CD4-positive, alpha-beta T cell treated with Interleukin-17A for 1 hour (primary cell): ENCODE measurements around the gene ZNF586.
"Not testable (repeated sequence)": the region's sequence is repeated elsewhere in the genome, so short reads cannot be mapped to it uniquely, and the experiment has no call there.

Experiments
- DNase-seq: peaks from one replicate; pipeline ENCODE4 v3.0.0-alpha.2; 2020

ZNF586 gene

DNA sequence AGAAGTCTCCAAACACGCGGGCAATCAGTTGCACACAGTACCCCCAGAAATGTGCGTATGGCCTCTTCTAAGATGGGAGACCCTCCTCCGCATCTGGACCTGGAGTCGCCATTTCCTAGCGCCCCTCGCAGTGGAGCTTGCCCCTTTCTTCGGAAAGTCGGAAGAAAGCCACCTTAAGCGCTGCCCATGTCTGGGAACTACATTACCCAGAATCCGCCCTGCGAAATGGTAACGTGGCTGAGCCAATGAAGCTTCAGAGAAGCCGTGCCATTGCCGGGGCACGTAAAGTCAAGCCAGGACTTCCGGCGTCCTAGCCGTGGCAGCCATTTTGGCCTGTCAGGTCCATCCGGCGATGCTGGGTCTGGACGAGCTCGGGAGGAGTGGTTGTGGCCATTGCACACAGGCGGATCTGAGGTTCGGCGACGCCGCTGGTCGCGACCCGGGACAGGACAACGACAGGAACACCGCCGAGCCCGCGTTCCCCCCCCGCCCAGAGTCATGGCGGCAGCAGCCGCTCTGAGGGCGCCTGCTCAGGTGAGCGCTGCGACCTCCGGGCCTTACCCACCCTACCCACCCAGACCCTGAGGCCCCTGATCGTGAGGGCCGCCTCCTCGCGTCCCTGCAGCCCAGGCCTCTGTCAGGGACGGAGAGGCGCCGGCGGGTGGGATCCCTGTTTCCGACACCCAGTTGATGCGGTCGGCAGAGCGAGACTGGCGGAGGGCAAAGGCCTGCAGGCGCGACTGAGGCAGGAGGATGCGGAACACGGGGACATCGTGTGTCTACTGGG lies at the start of gene ZNF586:
TSS of gene ZNF586 (plus strand) at position 332 of the 787 bp plus-strand sequence. CDS start at position 499, 167 bp downstream.
- peak; percentile 92 for DNase-seq

DNA sequence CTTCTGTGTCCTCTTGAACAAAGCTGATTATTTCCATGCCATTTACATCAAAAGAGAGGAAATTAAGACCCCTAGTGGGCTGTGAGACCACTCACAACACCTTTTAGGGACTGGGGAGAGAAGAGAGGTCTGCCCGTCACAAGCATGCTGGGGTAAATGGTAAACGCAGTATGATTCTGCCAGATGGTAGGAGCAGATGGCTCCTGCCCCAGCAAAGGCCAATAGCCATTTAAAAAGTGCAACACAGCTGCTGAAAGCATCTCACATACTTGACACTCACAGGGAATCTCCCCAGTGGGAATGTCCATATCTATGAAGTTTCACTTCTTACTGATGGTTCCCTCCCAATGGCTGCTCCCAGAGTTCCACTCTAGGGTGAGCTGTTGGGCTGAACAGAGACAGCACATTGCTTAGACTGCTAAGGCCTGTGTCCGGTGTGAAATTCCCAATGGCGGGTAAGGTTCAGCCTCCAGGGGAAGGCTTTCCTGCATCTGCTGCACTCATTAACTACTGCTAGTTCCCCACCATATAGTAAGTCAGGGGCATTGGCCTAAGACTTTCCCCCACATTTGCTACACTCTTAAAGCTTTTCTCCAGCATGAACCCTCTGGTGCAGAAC lies 49.5 kb upstream of the ZNF586 start:
- DNase-seq = no peak

DNA sequence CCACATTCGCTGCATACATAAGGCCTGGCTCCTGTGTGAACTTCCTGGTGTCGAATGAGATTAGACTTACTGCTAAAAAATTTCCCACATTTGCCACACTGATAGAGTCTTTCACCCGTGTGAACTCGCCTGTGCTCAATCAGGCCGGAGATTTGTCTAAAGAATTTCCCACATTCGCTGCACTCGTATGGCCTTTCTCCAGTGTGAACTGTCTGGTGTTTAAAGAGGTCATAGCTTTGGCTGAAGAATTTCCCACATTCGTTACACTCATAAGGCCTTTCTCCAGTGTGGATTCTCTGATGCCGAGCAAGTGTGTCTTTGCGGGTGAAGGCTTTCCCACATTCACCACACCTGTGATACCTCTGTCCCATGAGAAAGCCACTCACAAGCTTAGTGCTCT lies 48.6 kb upstream of the ZNF586 start:
- DNase-seq = no peak

- DNase-seq = peak; percentile 50
These were observed 31.2 kb upstream of the ZNF586 start for GRCh38 chr19:57738320-57738719.

GRCh38 chr19:57738770-57739169 lies 30.7 kb upstream of the ZNF586 start:
- not testable (repeated sequence) for DNase-seq

DNA sequence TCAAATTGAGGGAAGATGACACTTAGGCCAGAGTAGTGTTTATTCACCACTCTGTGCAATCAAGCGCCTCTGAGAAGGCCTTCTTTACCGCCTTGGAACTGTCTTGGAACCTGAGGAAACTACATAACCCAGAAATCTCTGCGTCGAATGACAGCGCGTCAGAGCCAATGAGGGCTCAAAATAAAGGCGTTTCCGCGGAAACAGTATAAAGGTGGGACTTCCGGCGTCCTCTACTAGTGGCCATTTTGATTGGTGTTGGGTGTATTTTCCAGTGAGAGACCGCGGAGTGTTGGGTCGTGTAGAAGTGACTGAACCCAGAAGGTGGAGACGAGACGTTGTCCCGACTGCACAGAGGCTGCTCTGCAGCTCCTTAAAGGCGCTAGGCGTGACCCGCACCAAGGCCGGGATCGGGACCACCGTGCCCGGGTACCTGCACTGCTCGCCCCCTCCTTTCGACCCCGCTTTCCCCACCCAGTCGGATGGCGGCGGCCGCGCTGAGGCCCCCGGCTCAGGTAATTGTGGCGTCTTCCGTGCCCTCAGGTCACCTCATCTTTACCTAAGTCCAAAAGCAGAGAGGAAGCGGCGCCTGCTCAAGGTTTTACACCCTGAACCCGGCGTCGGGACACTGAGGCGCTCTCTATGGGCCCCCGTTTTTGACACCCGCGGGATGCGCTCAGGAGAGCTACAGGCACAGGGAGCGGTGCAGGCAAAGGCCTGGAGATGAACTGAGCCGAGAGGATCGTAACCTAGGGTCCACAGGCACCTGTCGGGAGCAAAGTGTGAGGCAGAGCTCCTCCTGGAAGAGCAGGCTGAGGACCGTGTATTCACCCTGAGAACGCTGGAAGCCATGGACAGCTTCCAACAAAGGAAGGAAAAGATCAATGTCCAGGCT lies 22.6 kb upstream of the ZNF586 start, which contains the start of gene ZNF776:
TSS of gene ZNF776 (plus strand) at position 236 of the 892 bp plus-strand sequence. CDS start at position 480, 244 bp downstream.
- DNase-seq = peak; percentile 93

GRCh38 chr19:57747472-57747807 lies 22.0 kb upstream of the ZNF586 start:
- no peak for DNase-seq

- no peak for DNase-seq
These were observed 21.4 kb upstream of the ZNF586 start for GRCh38 chr19:57748029-57748428.

DNA sequence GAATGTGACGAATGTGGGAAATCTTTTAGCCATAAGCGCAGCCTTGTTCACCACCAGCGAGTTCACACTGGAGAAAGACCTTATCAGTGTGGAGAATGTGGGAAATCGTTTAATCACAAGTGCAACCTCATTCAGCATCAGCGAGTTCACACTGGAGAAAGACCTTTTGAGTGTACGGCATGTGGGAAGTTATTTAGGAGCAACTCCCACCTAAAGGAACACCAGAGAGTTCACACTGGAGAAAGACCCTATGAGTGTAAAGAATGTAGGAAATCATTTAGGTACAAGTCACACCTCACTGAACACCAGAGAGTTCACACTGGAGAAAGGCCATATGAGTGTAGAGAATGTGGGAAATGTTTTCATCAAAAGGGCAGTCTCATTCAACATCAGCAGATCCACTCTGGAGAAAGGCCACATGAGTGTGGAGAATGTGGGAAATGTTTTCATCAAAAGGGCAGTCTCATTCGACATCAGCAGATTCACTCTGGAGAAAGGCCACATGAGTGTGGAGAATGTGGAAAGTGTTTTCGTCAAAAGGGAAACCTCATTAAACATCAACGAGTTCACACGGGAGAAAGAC lies 15.3 kb upstream of the ZNF586 start:
- no peak for DNase-seq

GRCh38 chr19:57755031-57755430 lies 14.4 kb upstream of the ZNF586 start:
- no peak for DNase-seq

DNA sequence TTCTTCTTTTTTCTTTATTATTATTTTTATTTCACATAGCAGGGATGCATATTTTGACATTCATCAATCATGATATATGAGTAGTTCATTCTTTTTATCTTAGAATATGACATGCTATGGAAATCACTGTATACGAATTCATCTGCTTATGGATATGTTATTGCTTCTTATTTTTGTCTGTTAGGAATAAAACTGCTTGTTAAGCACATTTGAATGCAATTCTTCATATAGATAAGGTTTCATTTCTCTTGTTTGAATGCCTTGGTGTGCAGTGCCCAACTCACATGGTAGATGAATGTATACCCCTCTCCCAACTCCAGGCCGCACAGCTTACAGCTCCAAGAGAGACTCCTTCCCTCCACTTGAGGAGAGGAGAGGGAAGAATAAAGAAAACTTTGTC lies 11.5 kb upstream of the ZNF586 start:
- no peak for DNase-seq

- no peak for DNase-seq
These were observed 10.4 kb upstream of the ZNF586 start for GRCh38 chr19:57759096-57759495.

DNA sequence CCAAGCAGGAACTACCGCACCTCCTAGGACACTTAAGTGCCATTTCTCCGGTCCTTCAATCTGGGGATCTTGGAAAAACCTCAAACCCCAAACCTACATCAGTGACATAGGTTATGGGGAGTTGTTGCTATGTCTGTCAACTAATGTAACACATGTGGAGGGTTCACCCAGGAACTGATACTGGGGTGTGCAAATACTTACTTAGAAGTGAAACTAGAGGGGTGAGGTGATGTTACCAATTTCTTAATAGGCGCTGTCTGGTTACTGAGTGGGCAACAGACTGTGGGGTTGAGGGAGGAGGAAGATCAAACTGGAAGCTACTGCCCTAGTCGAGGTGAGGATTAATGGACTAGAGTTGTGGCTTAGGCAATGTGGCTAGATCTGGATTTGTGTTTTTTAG lies 1.9 kb downstream of the ZNF586 start:
- no peak for DNase-seq

- DNase-seq = no peak
These were observed 4.0 kb downstream of the ZNF586 start for GRCh38 chr19:57773488-57773887.

DNA sequence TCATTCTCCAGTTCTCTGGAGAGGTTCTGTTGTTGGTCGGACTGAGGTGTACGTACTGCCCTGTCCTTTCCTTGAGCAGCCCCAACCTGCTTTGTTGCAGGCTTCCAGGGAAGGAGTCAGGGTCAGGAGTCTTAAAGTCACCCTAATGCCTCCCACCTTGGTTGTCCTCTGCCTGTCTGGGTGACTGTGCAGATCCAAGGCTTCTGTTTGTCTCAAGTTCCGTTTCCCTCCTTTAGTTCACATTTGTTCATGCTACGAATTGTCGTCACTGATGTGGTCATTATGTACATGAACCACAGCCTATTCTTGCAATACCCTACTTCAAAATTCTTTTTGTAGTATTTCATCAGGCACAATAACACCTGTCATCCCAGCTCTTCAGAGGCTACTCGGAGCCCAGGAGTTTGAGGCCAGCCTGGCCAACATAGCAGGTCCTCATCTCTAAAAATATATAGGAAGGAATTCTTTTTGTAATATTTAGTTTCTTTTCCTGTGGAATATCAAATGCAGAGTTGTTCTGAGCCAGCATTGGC lies 7.4 kb downstream of the ZNF586 start:
- DNase-seq = no peak

GRCh38 chr19:57778336-57778735 lies 8.9 kb downstream of the ZNF586 start:
- DNase-seq = no peak

GRCh38 chr19:57779220-57779845 lies 9.9 kb downstream of the ZNF586 start:
- DNase-seq = no peak

DNA sequence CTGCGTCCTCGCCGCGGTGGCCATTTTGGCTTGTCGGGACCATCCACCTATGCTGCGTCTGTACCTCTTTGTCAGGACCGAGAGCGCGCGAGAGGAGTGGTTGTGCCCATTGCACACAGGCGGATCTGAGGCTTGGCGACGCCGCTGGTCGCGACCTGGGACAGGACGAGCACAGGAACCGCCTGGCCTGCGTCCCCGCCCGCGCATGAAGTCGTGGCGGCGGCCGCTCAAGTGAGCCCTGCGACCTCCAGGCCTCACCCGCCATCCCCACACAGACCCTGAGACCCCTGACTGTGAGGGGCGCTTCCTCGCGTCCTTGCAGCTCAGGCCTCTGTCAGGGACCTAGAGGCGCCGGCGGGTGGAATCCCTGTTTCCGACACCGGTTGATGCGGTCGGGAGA lies 16.8 kb downstream of the ZNF586 start:
- DNase-seq = no peak

DNA sequence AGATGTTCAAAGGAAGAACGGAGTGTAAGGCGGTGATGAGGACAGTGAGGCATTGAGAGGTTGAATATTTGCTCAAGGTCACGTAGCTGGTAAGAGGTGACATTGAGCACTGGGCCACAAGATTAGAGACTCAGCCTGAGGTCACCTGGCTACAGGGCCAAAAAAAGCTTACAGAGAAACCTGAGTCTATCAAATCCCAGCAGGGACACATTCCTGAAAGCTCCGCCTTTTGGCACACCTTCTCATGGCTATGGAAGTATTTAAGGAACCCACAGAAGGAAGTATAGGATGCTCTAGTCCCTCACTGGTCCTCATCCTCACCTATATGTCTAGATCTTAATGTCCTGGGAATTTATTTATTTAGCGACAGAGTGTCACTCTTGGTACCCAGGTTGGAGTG lies 17.4 kb downstream of the ZNF586 start:
- DNase-seq = no peak

GRCh38 chr19:57788114-57788692 lies 18.7 kb downstream of the ZNF586 start:
- DNase-seq = no peak

- DNase-seq = no peak
These were observed 19.8 kb downstream of the ZNF586 start for GRCh38 chr19:57789288-57789687.

DNA sequence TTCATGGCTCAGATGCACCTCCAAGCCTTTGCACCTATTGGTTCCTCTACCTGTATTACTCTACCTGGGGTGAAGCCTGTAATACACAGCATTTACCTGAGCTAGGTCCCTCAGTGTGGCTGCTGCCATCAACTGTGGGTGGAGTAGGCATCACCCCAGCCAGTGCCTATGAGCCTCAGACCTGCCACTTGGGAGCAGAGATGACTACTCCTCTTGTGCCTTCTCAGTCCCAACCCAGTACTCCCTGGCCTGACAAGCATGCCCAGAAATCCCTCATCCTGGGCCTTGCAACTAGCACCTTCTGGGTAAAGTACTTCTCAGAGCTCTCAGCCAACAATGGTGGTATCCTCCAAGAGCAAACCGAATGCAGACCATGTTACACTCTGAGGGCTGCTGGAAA lies 27.1 kb downstream of the ZNF586 start:
- DNase-seq = not testable (repeated sequence)
